HG03565 (cell line): ENCODE results near the gene CAST.

ENCODE experiments used
- ATAC-seq: cut with Tn5 transposase; IDR thresholded peaks from one replicate; pipeline ENCODE4 v1.9.1; 2021; ENCODE audit warnings: mild to moderate bottlenecking, moderate library complexity; ENCODE audit not compliant: unreplicated experiment

CAST gene

GRCh38 chr5:96664669-96665068 is 2.5 kb downstream of the CAST start:
- ATAC-seq = no peak

GRCh38 chr5:96668725-96669124 is 6.5 kb downstream of the CAST start:
- no peak for ATAC-seq

- no peak for ATAC-seq
Measured at GRCh38 chr5:96669909-96670308, 7.7 kb downstream of the CAST start.

GRCh38 chr5:96671441-96671840 is 9.3 kb downstream of the CAST start:
- no peak for ATAC-seq

GRCh38 chr5:96673127-96673526 is 11.0 kb downstream of the CAST start:
- no peak for ATAC-seq

- no peak for ATAC-seq
Measured at GRCh38 chr5:96675882-96676281, 13.7 kb downstream of the CAST start.

- ATAC-seq = no peak
Measured at GRCh38 chr5:96677496-96677895, 15.3 kb downstream of the CAST start.

GRCh38 chr5:96679293-96679692 is 17.1 kb downstream of the CAST start:
- no peak for ATAC-seq

- no peak for ATAC-seq
Measured at GRCh38 chr5:96680759-96681470, 18.7 kb downstream of the CAST start.

GRCh38 chr5:96683392-96683791 is 21.2 kb downstream of the CAST start:
- no peak for ATAC-seq

GRCh38 chr5:96683810-96684209 is 21.6 kb downstream of the CAST start:
- no peak for ATAC-seq

GRCh38 chr5:96687080-96687479 is 24.9 kb downstream of the CAST start:
- ATAC-seq = no peak

- peak; percentile 72 for ATAC-seq
Measured at GRCh38 chr5:96687812-96688453, 25.8 kb downstream of the CAST start.

GRCh38 chr5:96690861-96691260 is 28.7 kb downstream of the CAST start:
- ATAC-seq = no peak

GRCh38 chr5:96691503-96692303 is 29.5 kb downstream of the CAST start:
- ATAC-seq = no peak

GRCh38 chr5:96692441-96692840 is 30.3 kb downstream of the CAST start:
- no peak for ATAC-seq

GRCh38 chr5:96699186-96699820 is 37.1 kb downstream of the CAST start:
- no peak for ATAC-seq

- ATAC-seq = peak; percentile 51
Measured at GRCh38 chr5:96702503-96703383, 40.6 kb downstream of the CAST start.

- peak; percentile 74 for ATAC-seq
Measured at GRCh38 chr5:96703384-96703920, 41.3 kb downstream of the CAST start.

GRCh38 chr5:96703995-96704394 is 41.8 kb downstream of the CAST start:
- ATAC-seq = no peak
